NCI-H748 (cell line): Measurements from ENCODE around the gene SPECC1L.

Source experiments
- DNase-seq: peaks from one replicate; lab custom pipeline; 2025; ENCODE audit not compliant: unreplicated experiment; lab: John Stamatoyannopoulos, UW

Gene SPECC1L

GRCh38 chr22:24424901-24425775 is 154.5 kb downstream of the SPECC1L start:
- DNase-seq, result no peak

- DNase-seq, result no peak
Observed at GRCh38 chr22:24426436-24426835, 155.8 kb downstream of the SPECC1L start.

GRCh38 chr22:24426851-24427499 is 156.3 kb downstream of the SPECC1L start:
- no peak for DNase-seq

GRCh38 chr22:24427500-24428164 is 157.0 kb downstream of the SPECC1L start, which contains the start of gene ADORA2A:
ADORA2A (plus strand) TSS chr22:24427599; CDS start chr22:24433405, 5,806 bp downstream.
- DNase-seq, result no peak

- no peak for DNase-seq
Observed at GRCh38 chr22:24428751-24429410, 158.2 kb downstream of the SPECC1L start.

- no peak for DNase-seq
Observed at GRCh38 chr22:24429411-24430365, 159.1 kb downstream of the SPECC1L start.

GRCh38 chr22:24430431-24431308 is 160.0 kb downstream of the SPECC1L start:
- no peak for DNase-seq

GRCh38 chr22:24431309-24432034 is 160.8 kb downstream of the SPECC1L start:
- DNase-seq, result no peak

GRCh38 chr22:24432059-24432853 is 161.6 kb downstream of the SPECC1L start:
- DNase-seq, result no peak

GRCh38 chr22:24433001-24433827 is 162.6 kb downstream of the SPECC1L start:
- DNase-seq, result no peak

- no peak for DNase-seq
Observed at GRCh38 chr22:24433828-24434470, 163.3 kb downstream of the SPECC1L start.

- no peak for DNase-seq
Observed at GRCh38 chr22:24434471-24435322, 164.1 kb downstream of the SPECC1L start.

- no peak for DNase-seq
Observed at GRCh38 chr22:24435323-24435645, 164.7 kb downstream of the SPECC1L start.

- no peak for DNase-seq
Observed at GRCh38 chr22:24435861-24436371, 165.3 kb downstream of the SPECC1L start.

- DNase-seq, result no peak
Observed at GRCh38 chr22:24436553-24436952, 165.9 kb downstream of the SPECC1L start.
